GM12892 (cell line): Measurements from ENCODE around the gene SYPL1.

Experiments
- POLR2A ChIP-seq: IDR thresholded peaks from 2 replicates; pipeline ENCODE4 v1.6.1; 2011; ENCODE audit warnings: low read depth, low read length, control low read depth
- POLR2AphosphoS5 ChIP-seq: IDR thresholded peaks from 2 replicates; pipeline ENCODE4 v1.6.1; 2011; ENCODE audit warnings: low read depth, low read length, control low read depth

DNA sequence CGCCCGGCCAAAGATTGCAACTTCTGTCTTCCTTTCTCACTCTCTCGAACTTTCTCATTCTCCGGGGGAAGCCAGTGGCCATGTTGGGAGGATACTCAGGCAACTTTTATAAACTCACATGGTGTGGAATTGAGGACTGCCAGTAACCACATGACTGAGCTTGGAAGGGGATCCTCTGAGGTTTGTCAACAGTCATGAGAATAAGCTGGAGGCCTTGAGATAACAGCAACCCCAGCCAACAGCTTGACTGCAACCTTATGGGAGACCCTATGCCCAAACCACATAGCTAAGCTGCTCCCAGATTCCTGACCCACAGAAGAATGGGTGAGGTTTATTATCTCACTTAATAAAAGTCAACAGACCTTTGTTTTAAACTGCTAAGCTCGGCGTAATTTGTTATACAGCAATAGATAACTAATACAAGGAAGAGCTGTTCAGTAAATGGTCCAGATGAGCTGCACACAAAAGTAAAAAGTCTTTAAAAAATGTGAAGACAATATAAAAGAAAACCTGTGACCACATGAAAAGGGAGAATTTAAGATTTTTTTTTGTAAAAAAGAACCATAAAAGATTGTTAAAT lies 9.6 kb downstream of the SYPL1 start:
- TF ChIP-seq POLR2AphosphoS5 (no peak), POLR2A (no peak)
